Activated CD4-positive, alpha-beta T cell treated with anti-CD3 and anti-CD28 coated beads, Interleukin-2, amount 50 U/mL, for 48 hours (primary cell): ENCODE measurements around the gene YJU2.
"Not testable (repeated sequence)": the region's sequence is repeated elsewhere in the genome, so short reads cannot be mapped to it uniquely, and the experiment has no call there.

ENCODE experiments used
- DNase-seq, 2 experiments: peaks; one replicate each; pipeline ENCODE4 v3.0.0-alpha.2; 2020

Gene YJU2

DNA sequence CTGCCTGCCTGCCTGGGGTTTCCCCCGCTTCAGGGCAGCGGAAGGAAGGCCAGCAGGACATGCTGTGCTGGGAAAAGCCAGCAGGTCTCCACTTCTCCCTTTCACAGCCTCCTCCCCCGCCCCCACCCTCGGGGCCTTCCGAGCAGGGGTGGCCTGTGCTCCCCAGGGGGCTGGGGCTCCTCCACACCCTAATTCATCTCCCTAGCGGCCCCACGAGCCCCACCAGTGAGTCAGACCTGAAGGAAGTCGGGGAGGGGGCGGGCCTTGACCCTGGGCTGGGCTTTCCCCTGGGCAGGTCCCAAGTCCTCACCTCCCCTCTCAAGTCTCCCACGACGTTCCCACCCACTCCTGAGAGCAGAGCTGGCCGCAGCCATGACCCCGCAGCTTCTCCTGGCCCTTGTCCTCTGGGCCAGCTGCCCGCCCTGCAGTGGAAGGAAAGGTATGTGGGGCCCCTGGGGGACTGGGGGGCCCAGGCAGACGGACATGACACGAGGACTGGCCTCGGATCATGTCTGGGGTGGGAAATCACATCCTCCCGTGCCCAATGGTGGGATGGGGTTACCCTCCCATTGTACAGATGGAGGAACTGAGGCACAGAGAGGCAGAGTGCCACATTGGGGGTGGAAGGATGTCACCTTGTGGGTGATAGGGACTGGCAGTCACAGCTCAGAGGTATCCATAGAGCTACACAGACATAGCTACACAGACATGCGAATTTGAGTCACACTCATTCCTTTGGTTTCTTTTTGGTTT, 17.5 kb upstream of the YJU2 start, which contains the start of gene EBI3:
Gene EBI3, plus strand, starts transcription at position 345 of the 753 bp plus-strand sequence. Its CDS starts 28 bp downstream, at position 373.
- peak; percentile 78 to 84 for DNase-seq

DNA sequence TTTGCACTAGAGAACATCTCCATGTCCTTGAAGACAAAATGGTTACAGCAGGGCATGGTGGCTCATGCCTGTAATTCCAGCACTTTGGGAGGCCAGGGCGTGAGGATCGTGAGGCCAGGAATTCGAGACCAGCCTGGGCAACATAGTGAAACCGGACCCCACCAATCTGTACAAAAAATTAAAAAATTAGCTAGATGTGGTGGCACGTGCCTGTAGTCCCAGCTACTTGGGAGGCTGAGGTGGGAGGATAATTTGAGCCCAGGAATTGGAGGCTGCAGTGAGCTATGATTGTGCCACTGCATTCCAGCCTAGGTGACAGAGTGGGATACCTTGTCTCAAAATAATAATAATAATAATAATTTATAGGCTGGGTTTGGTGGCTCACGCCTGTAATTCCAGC, 16.6 kb upstream of the YJU2 start:
- DNase-seq: not testable (repeated sequence)

DNA sequence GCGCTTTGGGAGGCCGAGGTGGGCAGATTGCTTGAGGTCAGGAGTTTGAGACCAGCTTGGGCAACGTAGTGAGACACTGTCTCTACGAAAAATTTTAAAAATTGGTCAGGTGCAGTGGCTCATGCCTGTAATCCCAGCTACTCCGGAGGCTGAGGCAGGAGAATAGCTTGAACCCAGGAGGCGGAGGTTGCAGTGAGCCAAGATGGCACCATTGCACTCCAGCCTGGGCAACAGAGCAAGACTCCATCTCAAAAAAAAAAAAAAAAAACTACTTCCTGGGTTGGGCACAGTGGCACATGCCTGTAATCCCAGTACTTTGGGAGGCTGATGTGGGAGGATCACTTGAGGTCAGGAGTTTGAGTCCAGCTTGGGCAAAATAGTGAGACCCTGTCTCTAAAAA, 15.4 kb upstream of the YJU2 start:
- not testable (repeated sequence) for DNase-seq

DNA sequence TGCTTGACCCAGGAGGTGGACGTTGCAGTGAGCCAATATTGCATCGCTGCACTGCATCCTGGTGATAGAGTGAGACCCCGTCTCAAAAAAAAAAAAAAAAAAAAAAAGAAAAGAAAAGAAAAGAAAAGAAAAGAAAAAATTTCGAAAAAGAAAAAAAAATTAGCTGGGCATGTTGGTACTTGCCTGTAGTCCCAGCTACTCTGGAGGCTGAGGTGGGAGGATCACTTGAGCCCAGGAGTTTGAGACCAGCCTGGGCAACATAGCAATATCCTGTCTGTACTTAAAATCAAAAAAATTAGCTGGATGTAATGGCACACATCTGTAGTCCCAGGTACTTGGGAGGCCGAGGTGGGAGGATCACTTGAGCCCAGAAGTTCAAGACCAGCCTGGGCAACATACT, 14.7 kb upstream of the YJU2 start:
- DNase-seq: not testable (repeated sequence)

DNA sequence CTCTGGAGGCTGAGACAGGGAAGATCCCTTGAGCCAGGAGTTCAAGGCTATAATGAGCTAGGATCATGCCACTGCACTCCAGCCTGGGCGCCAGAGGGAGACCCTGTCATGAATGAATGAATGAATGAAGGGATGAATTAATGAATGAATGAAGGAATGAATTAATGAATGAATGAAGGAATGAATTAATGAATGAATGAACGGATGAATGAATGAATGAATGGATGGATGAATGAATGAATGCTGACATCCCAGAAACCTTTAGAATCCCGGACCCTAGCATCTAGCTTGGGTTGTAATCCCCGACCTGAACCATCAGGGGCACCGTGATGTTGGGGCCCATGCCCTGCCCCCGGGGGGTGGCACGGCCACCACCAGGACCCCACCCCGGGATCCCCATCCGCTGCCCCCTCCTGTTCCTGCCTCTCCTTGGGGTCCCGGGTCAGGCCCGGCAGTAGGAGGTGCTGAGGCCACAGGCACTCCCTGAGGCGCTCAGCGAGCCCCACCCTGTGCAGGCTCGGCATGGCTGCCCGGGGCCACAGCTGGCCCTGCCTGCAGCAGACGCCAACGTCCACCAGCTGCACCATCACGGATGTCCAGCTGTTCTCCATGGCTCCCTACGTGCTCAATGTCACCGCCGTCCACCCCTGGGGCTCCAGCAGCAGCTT, 14.1 kb upstream of the YJU2 start:
- DNase-seq: no peak

DNA sequence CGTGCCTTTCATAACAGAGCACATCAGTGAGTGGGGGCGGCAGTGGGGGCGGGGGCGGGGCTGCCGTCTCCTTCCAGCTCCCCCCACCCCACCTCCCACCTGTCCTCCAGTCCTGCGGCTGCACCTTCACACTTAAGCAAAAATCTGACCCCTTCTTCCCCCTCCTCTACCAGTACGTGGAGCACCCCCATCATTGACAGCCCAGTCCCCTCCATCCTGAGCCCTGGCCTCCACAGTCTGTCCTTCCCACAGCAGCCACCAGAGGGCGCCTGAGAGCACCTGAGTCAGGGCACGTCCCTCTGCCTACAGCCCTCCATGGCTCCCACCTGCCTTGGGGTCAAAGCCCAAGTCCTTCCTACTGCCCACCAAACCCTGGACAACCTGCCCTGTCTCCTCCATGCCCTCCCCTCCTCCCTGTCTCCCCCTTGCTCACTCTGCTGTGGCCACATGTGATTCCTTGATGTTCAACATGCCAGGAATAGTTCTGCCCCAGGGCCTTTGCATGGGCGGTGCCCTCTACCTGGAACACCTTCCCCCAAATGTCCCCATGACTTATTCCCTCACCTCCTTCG, 13.5 kb upstream of the YJU2 start:
- peak; percentile 86 to 87 for DNase-seq

DNA sequence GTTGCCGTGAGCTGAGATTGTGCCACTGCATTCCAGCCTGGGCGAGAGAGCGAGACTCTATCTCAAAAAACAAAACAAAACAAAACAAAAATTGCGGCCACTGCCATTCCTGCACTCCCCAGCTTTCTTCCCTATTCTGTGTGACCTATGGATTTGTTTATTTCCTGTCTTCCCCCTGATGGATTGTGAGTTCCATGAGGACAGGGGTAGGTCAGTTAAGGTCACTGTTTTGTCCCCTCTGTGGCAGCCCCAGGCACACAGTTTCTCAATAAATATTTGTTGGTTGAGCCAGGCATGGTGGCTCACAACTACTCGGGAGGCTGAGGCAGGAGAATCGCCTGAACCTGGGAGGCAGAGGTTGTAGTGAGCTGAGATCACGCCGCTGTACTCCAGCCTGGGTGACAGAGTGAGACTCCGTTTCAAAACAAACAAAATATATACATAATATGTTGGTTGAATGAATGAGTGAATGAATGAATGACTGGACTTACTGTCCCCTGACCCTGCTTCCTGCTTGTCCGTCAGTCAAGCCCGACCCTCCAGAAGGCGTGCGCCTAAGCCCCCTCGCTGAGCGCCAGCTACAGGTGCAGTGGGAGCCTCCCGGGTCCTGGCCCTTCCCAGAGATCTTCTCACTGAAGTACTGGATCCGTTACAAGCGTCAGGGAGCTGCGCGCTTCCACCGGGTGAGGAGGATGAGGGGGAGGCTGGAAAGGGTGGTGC, 12.6 kb upstream of the YJU2 start:
- no peak for DNase-seq

DNA sequence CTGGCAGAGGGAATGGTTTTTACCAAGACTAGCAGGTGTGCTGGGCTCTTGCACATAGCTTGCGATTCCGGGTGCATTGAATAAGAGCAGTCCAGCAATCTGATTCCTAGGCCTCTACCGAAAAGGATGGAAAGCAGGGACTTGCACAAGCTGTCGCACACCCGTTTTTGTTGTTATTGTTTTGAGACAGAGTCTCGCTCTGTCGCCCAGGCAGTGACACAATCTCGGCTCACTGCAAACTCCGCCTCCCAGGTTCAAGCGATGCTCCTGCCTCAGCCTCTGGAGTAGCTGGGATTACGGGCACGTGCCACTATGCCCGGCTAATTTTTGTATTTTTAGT, 12.0 kb upstream of the YJU2 start:
- no peak for DNase-seq

DNA sequence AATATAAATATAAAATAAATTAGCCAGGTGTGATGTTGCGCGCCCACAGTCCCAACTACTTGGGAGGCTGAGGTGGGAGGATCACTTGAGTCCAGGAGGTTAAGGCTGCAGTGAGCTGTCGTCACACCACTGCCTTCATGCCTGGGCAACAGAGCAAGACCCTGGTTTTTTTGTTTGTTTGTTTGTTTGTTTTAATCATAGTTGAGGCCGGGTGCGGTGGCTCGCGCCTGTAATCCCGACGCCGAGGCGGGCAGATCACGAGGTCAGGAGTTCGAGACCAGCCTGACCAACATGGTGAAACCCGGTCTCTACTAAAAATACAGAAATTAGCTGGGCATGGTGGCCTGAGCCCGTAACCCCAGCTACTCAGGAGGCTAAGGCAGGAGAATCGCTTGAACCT, 9.4 kb upstream of the YJU2 start:
- not testable (repeated sequence) for DNase-seq

DNA sequence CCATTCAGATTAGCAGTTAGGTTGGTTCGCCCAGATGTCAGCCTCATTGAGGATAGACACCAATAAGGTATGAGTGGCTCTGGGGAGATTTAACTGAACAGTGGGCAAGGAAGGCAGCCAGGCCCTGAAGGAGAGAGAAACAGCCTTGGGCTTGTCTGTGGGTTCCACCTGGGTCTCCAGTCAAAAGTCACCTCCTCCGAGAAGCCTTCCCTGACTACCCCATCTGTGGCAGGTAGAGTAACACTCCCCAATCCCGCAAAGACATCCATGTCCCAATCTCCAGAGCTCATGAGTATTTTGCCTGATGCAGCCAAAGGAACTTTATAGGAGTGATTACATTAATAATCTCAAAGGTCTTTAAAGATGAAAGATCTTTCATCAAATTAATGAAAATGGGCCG, 8.0 kb upstream of the YJU2 start:
- DNase-seq: no peak

DNA sequence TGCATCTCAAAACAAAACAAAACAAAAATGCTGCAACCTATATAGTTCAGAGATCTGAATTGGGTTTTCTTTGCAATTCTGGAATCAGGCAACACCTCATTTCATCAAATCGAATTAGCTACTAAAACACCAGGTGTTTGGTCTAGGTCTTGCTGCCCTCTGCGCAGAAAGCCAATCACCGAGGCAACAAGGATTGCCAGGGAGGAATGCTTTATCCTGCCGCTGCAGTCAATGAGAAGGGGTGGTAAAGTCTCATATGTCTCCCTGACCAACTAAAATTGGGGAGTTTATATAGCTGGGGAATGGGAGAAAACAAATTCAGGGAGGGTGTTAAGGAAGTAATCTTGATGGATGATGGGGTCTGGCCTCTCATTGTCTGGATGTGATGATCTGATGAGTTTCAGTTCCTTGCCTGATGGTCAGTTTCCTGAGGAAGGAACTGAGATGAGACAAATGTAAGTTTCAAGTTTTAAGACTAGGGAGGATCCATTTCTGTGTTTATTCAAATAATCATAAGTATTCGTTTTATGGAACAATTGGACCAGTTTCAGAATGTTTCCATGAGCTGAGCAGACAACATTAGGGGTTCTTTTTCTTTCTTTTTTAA, 5.0 kb upstream of the YJU2 start:
- DNase-seq: no peak

DNA sequence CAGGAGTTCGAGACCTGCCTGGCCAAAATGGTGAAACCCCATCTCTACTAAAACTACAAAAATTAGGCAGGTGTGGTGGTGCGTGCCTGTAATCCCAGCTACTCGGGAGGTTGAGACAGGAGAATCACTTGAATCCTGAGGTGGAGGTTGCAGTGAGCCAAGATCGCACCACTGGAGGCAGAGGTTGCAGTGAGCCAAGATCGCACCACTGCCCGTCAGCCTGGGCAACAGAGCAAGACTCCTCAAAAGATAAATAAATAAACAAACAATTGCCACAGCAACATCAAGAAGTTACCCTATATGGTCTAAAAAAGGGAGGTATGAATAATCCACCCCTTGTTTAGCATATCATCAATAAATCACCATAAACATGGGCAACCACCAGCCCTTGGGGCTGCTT, 942 bp upstream of the YJU2 start:
- DNase-seq: not testable (repeated sequence)

DNA sequence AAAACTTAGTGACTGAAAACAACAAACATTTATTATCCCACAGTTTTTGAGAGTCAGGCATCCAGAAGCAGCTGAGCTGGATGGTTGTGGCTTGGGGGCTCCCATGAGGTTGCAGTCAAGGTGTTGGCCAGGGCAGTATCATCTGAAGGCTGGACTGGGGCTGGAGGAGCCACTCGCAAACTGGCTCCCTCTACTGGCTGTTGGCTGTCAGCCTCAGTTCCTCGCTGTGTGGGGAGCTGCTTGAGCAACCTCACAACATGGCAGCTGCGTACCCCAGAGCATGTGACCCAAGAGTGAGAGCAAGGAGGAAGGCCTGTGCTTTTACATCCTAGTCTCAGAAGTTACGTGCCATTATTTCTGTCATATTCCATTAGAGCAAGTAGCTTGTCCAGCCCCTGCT, 9.7 kb downstream of the YJU2 start:
- DNase-seq: peak in 1 of 2 experiments; percentile 12

DNA sequence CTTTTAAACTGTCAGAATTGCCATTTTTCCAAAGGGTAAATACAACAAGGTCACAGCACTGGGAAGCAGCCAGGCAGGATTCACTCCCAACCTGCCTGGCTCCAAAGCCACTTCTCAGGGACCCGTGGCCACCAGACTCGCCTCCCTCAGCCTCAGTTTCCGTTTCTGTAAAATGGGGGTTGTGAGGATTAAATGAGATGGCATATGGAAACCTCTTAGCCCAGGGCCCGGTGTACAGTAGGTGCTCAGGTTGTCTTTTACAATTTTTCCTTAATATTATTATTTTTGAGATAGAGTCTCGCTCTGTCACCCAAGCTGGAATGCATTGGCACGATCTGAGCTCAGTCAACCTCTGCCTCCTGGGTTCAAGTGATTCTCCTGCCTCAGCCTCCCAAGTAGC, 10.1 kb downstream of the YJU2 start:
- DNase-seq: no peak

DNA sequence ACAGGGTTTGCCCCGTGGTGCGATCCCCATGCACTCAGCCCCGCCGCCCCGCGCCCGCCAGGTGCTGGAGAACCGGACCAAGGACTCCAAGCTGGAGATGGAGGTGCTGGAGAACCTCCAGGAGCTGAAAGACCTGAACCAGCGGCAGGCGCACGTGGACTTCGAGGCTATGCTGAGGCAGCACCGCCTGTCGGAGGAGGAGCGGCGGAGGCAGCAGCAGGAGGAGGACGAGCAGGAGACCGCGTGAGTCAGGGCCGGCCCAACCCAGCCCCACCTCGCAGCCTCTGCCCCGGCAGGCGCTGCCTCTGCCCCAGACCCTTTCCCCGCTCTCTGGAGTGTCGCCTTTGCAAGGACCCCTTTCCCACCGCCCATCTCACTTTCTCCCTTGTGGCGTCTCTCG, 11.3 kb downstream of the YJU2 start:
- DNase-seq: no peak

DNA sequence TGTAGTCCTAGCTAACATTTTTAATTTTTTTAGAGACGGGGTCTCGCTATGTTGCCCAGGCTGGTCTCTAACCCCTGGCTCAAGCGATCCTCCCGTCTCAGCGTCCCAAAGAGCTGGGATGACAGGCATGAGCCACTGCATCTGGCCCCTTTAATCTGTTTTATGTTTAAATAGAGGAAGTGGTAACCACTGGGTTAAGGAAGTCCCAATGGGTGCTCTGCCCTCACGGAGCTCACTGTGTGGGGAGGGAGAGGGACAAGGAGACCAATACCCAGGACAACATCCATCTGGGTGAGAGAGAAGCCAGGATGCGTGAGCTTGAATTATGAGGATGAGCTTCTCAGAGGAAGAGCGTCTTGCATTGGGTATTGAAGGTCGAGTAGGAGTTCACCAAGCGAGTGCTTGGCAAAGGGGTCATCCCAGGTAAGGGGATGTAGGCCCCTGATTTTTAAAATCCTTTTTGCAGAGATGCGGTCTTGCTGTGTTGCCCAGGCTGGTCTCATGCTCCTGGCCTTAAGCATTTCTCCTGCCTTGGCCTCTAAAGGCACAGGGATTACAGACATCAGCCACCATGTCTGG, 13.8 kb downstream of the YJU2 start:
- DNase-seq: no peak

DNA sequence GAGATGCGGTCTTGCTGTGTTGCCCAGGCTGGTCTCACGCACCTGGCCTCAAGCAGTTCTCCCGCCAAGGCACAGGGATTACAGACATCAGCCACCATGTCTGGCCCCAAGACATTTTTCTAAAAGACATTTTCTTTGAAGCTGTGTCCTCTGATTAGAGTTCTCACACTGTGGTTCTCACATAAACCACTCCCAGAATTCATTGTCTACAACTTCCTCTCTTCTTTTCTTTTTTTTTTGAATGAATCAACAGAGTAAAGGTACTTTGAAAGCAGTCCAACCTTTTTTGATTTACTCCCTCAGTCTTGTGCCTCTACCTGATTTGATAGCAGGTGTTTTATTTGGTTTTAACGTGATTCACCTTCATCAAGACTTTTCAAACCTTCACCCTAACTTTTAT, 17.9 kb downstream of the YJU2 start:
- DNase-seq: no peak

DNA sequence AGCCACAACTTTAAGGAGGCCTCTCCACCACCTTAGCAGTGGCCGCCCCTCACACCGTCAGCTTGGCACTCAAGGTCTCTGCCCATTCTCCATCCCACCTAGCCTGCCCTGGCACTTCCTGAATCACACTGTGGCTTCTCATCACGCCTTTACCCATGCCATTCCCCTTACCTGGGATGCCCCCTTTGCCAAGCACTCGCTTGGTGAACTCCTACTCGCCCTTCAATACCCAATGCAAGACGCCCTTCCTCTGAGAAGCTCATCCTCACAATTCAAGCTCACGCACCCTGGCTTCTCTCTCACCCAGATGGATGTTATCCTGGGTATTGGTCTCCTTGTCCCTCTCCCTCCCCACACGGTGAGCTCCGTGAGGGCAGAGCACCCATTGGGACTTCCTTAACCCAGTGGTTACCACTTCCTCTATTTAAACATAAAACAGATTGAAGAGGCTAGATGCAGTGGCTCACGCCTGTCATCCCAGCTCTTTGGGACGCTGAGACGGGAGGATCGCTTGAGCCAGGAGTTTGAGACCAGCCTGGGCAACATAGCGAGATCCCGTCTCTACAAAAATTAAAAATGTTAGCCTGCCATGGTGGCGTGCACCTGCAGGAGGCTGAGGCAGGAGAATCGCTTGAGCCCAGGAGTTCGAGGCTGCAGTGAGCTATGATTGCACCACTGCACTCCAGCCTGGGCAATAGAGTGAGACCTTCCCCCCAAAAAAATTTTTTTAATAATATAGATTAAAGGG, 19.5 kb downstream of the YJU2 start:
- no peak for DNase-seq

DNA sequence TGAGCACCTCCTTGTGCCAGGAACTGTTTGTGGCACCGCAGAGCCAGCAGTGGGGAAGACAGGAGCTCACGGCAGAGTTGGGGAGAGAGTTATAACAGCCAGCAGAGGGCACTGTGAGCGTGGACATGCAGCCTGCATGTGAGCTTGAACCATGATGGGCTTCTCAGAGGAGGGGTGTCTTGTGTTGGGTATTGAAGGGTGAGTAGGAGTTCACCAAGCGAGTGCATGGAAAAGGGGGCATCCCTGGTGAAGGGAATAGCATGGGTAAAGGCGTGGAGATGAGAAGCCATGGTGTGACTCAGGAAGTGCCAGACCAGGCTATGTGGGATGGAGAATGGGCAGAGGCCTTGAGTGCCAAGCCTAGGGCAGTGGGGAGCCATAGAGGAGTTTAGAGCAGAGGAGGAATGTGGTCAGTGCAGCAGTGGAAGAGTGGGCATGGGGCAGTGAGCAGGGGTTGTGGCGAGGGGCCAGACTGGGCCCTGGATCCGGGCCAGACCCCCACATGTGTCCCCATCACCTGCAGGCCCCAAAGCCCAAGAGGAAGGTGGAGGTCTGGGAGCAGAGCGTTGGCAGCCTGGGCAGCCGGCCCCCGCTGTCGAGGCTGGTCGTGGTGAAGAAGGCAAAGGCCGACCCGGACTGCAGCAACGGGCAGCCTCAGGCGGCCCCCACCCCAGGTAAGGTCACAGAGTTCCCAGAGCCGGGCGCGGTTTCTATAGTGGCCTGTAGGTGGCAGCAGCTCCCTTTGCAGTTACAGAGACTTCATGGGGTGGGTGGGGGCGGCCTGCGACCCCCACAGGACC, 20.4 kb downstream of the YJU2 start:
- DNase-seq: peak; percentile 70 to 75

DNA sequence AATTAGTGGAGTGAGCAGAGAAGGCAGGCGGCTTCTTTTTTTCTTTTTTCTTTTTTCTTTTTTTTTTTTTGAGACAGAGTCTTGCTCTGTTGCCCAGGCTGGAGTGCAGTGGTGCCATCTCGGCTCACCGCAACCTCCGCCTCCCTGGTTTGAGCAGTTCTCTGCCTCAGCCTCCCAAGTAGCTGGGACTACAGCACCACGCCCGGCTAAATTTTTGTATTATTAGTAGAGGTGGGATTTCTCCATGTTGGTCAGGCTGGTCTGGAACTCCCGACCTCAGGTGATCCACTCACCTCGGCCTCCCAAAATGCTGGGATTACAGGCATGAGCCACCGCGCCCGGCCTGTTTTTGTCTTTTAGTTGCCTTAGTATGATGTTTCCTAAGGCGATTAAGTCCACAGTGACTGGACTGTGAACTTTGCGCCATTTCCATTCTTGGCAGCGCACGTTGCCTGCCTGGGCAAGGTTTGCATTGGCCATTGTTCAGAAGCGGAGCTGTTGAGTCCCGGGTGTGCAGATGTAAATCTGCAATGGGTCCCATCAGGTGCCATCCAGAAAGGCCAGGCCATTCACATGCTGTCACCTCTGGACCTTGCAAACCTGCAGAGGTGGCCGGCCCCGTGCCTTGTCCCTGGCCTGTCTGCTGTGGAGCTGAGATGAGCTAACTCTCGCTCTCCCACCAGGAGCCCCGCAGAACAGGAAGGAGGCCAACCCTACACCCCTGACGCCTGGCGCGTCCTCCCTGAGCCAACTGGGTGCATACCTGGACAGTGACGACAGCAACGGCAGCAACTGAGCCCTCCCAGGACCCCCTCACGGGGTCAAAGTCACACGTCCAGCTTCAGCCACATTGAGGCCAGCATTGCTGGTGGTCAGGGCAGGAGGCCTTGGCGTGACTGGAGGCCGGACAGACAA, 21.3 kb downstream of the YJU2 start:
- no peak for DNase-seq
